Transverse colon (tissue), 4 donors: ENCODE data around the gene FOXP1.

Source experiments
- CTCF ChIP-seq, 5 experiments: fragments of 200-600 bp in 3 of 5; fragments of 450-650 bp in 2 of 5; sonication (generic) in 3 of 5; IDR thresholded peaks; 1 replicate in 2 of 5; 2 replicates in 3 of 5; pipeline ENCODE4 v1.5.1; 2016 to 2017; ENCODE audit warnings: antibody characterized with exemption in 5 of 5, inconsistent platforms in 3 of 5, mild to moderate bottlenecking in 2 of 5, moderate library complexity in 1 of 5
- EP300 ChIP-seq: sonication (generic); formaldehyde crosslinking; IDR thresholded peaks from one replicate; pipeline ENCODE4 v1.6.1; 2017; ENCODE audit warnings: antibody characterized with exemption, low read depth
- POLR2A ChIP-seq: fragments of 450-650 bp; IDR thresholded peaks from one replicate; pipeline ENCODE4 v1.6.1; 2016; ENCODE audit warnings: antibody characterized with exemption, mild to moderate bottlenecking, moderate library complexity
- POLR2AphosphoS5 ChIP-seq, 3 donors: sonication (generic); formaldehyde crosslinking; IDR thresholded peaks; one replicate each; pipeline ENCODE4 v1.6.1; 2016; ENCODE audit warnings: antibody characterized with exemption in 3 of 3

GRCh38 chr3:71428841-71429596 is 154.5 kb downstream of the FOXP1 start:
- TF ChIP-seq CTCF (IDR thresholded peaks at IDR 0.05) (no peak), POLR2A (no peak), POLR2AphosphoS5 (IDR thresholded peaks at IDR 0.05) (peak in 1 of 3 donors; percentile 7), EP300 (no peak)
